Coronary artery (tissue), 2 donors: ENCODE data around the gene ACAD8.

Source experiments
- DNase-seq: peaks from one replicate; pipeline ENCODE4 v3.0.0-alpha.2; 2017; ENCODE audit warnings: low spot score
- H3K27ac ChIP-seq, 2 donors: fragments of 200-600 bp; sonication (generic); one replicate each; pipeline ENCODE4 v1.5.1; 2016 to 2019
- H3K4me3 ChIP-seq: fragments of 200-600 bp; sonication (generic); 2 replicates; pipeline ENCODE4 v1.5.1; 2016; ENCODE audit warnings: mild to moderate bottlenecking, moderate library complexity
- CTCF ChIP-seq: fragments of 200-600 bp; sonication (generic); IDR thresholded peaks from one replicate; pipeline ENCODE4 v1.5.1; 2019; ENCODE audit warnings: antibody characterized with exemption

The ACAD8 gene

GRCh38 chr11:134253188-134253993 lies at the start of gene ACAD8, which contains the start of gene THYN1:
Gene ACAD8, plus strand, starts transcription at chr11:134253568. Its CDS starts 33 bp downstream, at chr11:134253601.
Gene THYN1, minus strand, starts transcription at chr11:134253352. Its CDS starts 470 bp downstream, at chr11:134252882.
- Histone ChIP-seq H3K4me3 (peak within 1 kb of the TSS; percentile 99), H3K27ac (peak within 1 kb of the TSS in 1 of 2 donors; percentile 86)
- no peak for TF ChIP-seq CTCF
- peak; percentile 96 for DNase-seq

DNA sequence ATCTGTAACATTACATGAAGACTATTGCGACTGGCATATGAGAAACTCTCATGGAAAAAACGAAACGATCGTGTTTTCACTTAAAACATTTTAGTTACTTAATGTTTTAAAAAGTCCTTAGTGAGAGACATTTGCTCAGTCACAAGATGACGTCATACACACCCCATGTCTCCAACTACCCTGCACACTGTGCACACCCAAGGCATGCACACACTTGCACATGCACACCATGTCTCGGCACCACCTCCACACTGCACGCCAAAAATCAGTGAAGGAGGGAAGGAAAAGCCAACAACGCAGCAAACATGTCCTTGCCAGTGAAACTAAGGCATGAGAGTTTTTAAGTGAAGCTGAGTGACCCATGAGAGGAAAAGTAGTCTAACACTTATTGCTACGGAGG lies 47.6 kb upstream of the ACAD8 start:
- TF ChIP-seq CTCF, result no peak
- H3K27ac ChIP-seq, result no peak overlapping the region
- no peak for DNase-seq

GRCh38 chr11:134206185-134206584 lies 47.2 kb upstream of the ACAD8 start:
- H3K27ac ChIP-seq, result no peak overlapping the region
- TF ChIP-seq CTCF, result no peak
- no peak overlapping the region for H3K4me3 ChIP-seq
- no peak for DNase-seq

More for the DNA sequence above, 47.6 kb upstream of the ACAD8 start:
- H3K4me3 ChIP-seq, result no peak overlapping the region

- no peak overlapping the region for H3K27ac ChIP-seq
- DNase-seq, result no peak
- H3K4me3 ChIP-seq, result no peak overlapping the region
- peak; percentile 17 for TF ChIP-seq CTCF
These were observed 45.7 kb upstream of the ACAD8 start for GRCh38 chr11:134207538-134208239.

DNA sequence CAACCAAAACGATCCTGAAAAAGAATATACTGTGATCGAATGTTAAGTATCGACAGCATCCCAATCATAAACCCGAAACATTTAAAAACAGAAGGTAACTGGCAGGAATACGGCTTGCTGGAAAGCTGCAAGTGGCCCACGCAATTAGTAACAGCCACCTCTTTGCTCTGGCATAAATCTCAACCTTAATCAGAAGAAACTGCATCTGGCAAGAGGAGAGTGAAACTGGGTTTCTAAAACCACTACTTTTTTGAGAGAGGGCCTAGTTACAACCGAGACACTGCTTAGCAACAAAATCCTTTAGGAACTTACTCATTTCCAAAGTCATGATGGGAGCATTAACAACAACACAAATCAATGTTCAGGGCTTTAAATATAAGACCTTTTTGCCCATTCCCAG lies 37.5 kb upstream of the ACAD8 start:
- DNase-seq, result no peak
- no peak for TF ChIP-seq CTCF
- Histone ChIP-seq H3K27ac (no peak overlapping the region), H3K4me3 (no peak overlapping the region)

GRCh38 chr11:134216816-134217215 lies 36.6 kb upstream of the ACAD8 start:
- no peak for TF ChIP-seq CTCF

More at GRCh38 chr11:134216816-134217215, 36.6 kb upstream of the ACAD8 start:
- no peak for DNase-seq
- no peak overlapping the region for H3K27ac ChIP-seq
- H3K4me3 ChIP-seq, result no peak overlapping the region
